Subcutaneous abdominal adipose tissue (tissue), 5 donors: ENCODE results near the gene TRABD2B.

Experiments used
- H3K27ac ChIP-seq: one replicate; pipeline ENCODE4 v1.7.0; 2013; ENCODE audit warnings: low read depth, mild to moderate bottlenecking, inconsistent platforms, low read length, moderate library complexity
- H3K27me3 ChIP-seq, 5 donors: one replicate each; pipeline ENCODE4 v1.7.0; 2013; ENCODE audit warnings: low read length in 5 of 5, inconsistent platforms in 1 of 5; ENCODE audit not compliant: control insufficient read depth in 5 of 5, insufficient read depth in 4 of 5
- H3K36me3 ChIP-seq, 5 donors: one replicate each; pipeline ENCODE4 v1.7.0; 2013; ENCODE audit warnings: low read length in 5 of 5; ENCODE audit not compliant: control insufficient read depth in 5 of 5, insufficient read depth in 5 of 5
- H3K4me1 ChIP-seq, 5 donors: one replicate each; pipeline ENCODE4 v1.7.0; 2013; ENCODE audit warnings: low read length in 5 of 5, mild to moderate bottlenecking in 3 of 5, moderate library complexity in 1 of 5; ENCODE audit not compliant: control insufficient read depth in 5 of 5, insufficient read depth in 5 of 5
- H3K4me3 ChIP-seq, 5 donors: one replicate each; pipeline ENCODE4 v1.7.0; 2013; ENCODE audit warnings: low read length in 5 of 5, low read depth in 1 of 5
- H3K9ac ChIP-seq, 5 donors: one replicate each; pipeline ENCODE4 v1.7.0; 2013; ENCODE audit warnings: low read length in 5 of 5, mild to moderate bottlenecking in 4 of 5, moderate library complexity in 3 of 5
- H3K9me3 ChIP-seq, 5 donors: one replicate each; pipeline ENCODE4 v1.7.0; 2013; ENCODE audit warnings: low read length in 5 of 5; ENCODE audit not compliant: control insufficient read depth in 5 of 5
- donor health status: healthy.
- donor health status: healthy.
- donor health status: healthy.
- donor health status: healthy.
- donor health status: healthy.

Gene TRABD2B

GRCh38 chr1:47759251-47759935 is 237.8 kb downstream of the TRABD2B start:
- H3K9me3 ChIP-seq = no peaks in the 10 kb centered on the region
- H3K4me3 ChIP-seq = no peak overlapping the region
- H3K27ac ChIP-seq = no peak overlapping the region

GRCh38 chr1:47758341-47759250 is 238.6 kb downstream of the TRABD2B start:
- H3K27me3 ChIP-seq = peaks cover 0 to 14% (median 9%) of the 10 kb centered on the region in 5 donors
- H3K9ac ChIP-seq = no peak overlapping the region
- H3K36me3 ChIP-seq = no peaks in the 10 kb centered on the region
- H3K4me1 ChIP-seq = peaks cover 0 to 6% (median 0%) of the 10 kb centered on the region in 5 donors
- no peak overlapping the region for H3K4me3 ChIP-seq
- no peak overlapping the region for H3K27ac ChIP-seq
- no peaks in the 10 kb centered on the region for H3K9me3 ChIP-seq

More at GRCh38 chr1:47759251-47759935, 237.8 kb downstream of the TRABD2B start:
- Histone ChIP-seq H3K9ac (no peak overlapping the region), H3K4me1 (peaks cover 0 to 6% (median 0%) of the 10 kb centered on the region in 5 donors), H3K36me3 (no peaks in the 10 kb centered on the region), H3K27me3 (peaks cover 0 to 14% (median 9%) of the 10 kb centered on the region in 5 donors)

DNA sequence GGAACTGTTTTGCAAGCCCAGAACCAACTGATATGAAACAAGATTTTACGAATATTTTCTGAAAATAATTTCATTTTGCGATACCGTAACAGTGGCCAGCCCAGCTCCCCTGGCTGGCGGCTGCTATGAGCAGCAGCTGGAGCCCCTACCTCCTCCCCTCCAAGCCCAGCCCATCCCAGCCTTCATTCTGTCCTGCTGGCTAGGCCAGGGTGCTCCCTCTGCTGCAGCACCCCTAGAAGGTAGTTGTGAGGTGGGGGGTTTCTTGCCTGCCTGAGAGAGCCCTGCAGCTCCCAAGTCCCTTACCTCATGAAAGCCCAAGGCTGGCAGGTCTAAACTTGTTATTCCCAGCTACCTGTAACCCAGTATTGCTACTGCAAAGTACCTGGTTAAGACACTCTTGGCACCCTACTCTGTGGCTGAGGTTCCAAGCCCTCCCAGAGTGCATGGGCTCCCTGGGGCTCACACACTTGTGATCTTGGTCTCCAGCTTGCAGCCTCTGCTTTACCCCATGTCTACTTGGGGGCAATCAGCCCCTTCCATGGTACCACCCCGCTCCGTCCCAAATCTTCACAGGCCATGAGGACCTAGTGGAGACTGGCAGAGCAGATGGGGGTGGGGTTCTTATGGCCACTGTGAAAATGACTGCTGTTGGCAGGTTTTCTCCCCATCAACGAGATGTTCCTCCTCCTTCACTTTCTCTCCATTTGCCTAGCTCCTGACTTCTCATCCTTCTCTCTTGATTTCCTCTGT is 239.8 kb downstream of the TRABD2B start:
- Histone ChIP-seq H3K27ac (no peak overlapping the region), H3K9me3 (no peaks in the 10 kb centered on the region), H3K4me1 (peaks cover 0 to 8% (median 1%) of the 10 kb centered on the region in 5 donors), H3K9ac (no peak overlapping the region), H3K27me3 (peaks cover 0 to 14% (median 9%) of the 10 kb centered on the region in 5 donors), H3K36me3 (no peaks in the 10 kb centered on the region), H3K4me3 (no peak overlapping the region)

GRCh38 chr1:47756411-47756810 is 240.8 kb downstream of the TRABD2B start:
- Histone ChIP-seq H3K9me3 (no peaks in the 10 kb centered on the region), H3K27me3 (peaks cover 0 to 12% (median 7%) of the 10 kb centered on the region in 5 donors), H3K36me3 (no peaks in the 10 kb centered on the region), H3K9ac (no peak overlapping the region), H3K4me3 (no peak overlapping the region), H3K27ac (no peak overlapping the region), H3K4me1 (peaks cover 0 to 15% (median 9%) of the 10 kb centered on the region in 5 donors)

DNA sequence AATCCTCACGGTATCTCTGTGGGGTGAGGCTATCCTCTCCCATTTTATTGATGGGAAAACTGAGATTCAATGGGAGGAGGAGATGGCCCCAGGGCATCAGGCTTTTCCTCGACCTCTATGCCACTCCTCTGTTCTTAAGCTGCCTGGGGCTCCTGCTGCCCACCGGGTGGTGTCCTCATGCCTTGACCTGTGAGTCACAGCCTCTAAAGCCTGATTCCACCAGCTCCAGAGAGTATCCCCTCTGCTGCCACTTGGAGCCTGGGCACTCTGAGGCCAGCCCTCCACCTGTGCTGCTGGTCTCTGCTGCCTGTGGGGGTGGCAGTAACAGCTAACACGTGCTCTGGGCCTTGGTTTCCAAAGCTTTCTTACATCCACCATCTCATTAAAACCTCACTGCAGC is 241.2 kb downstream of the TRABD2B start:
- Histone ChIP-seq H3K9ac (no peak overlapping the region), H3K27ac (no peak overlapping the region), H3K4me3 (no peak overlapping the region), H3K9me3 (no peaks in the 10 kb centered on the region), H3K36me3 (no peaks in the 10 kb centered on the region), H3K27me3 (peaks cover 0 to 12% (median 7%) of the 10 kb centered on the region in 5 donors), H3K4me1 (peaks cover 0 to 16% (median 13%) of the 10 kb centered on the region in 5 donors)

GRCh38 chr1:47755101-47755990 is 241.8 kb downstream of the TRABD2B start:
- H3K9ac ChIP-seq = no peak overlapping the region
- no peak overlapping the region for H3K4me3 ChIP-seq
- H3K36me3 ChIP-seq = no peaks in the 10 kb centered on the region
- no peak overlapping the region for H3K27ac ChIP-seq
- peaks cover 0 to 18% (median 13%) of the 10 kb centered on the region in 5 donors for H3K4me1 ChIP-seq
- H3K9me3 ChIP-seq = no peaks in the 10 kb centered on the region
- H3K27me3 ChIP-seq = peaks cover 0 to 9% (median 7%) of the 10 kb centered on the region in 5 donors

DNA sequence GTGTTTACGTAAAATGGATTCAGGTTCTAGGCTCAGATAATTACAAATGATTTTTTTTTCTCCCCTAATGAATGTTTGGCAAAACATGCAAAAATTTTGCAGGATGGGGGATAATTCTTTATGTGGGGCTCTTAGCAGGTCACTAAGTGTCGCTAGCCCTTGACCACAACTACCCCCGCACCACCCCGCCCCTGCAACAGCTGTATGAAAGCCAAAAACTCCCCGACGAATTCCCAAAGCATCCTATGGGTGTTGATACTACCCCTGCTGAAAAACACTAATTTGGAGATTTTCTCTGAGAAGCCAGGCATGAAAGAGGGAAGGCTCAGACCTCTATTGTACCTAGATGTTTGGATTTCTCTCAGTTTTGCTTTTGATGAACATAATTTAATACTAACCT is 243.0 kb downstream of the TRABD2B start:
- Histone ChIP-seq H3K36me3 (no peaks in the 10 kb centered on the region), H3K27me3 (peaks cover 0 to 9% (median 7%) of the 10 kb centered on the region in 5 donors), H3K4me1 (peaks cover 0 to 18% (median 13%) of the 10 kb centered on the region in 5 donors), H3K9ac (no peak overlapping the region), H3K9me3 (no peaks in the 10 kb centered on the region), H3K4me3 (no peak overlapping the region), H3K27ac (no peak overlapping the region)

DNA sequence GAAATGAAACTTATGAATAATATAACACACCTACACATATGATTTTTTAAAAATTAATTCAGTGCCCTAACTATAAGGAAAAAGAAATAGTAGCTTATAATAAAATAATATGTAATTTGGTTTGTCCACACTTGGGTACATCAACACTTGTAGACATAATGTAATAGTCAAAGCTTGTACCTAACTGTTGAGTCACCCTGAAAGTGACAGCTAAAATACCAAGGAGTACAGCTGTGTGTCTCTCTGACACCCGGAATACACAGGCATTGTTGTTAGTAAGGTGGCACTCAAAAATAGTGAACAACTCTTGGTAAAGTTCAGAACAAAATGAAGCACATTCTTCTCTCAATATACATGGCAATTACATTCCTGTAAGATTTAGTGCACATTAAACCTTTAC is 243.4 kb downstream of the TRABD2B start:
- Histone ChIP-seq H3K4me1 (peaks cover 0 to 18% (median 13%) of the 10 kb centered on the region in 5 donors), H3K36me3 (no peaks in the 10 kb centered on the region), H3K4me3 (no peak overlapping the region), H3K27me3 (peaks cover 0 to 9% (median 7%) of the 10 kb centered on the region in 5 donors), H3K27ac (no peak overlapping the region), H3K9me3 (no peaks in the 10 kb centered on the region), H3K9ac (no peak overlapping the region)

DNA sequence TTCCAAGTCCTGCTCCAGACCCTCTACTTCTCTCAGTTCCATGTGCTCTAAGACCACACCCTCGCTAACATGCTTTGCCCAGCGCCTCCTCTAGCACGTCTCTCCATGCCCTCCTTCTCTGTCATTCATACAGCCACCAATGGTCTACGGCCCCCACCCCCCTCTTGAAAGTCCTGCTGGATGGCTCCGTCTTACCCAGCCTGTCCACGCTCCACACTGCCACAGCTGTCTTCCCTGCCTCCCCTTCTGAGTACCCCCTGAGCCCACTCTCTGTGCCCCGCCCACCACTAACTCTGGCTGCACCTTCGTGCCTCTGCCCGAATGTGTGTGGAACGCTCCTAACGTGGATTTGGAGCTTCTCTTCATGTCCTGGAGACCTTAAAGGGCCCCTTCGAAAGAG is 244.6 kb downstream of the TRABD2B start:
- Histone ChIP-seq H3K4me1 (peaks cover 0 to 14% (median 9%) of the 10 kb centered on the region in 5 donors), H3K36me3 (no peaks in the 10 kb centered on the region), H3K9ac (no peak overlapping the region), H3K27me3 (peaks cover 0 to 9% (median 5%) of the 10 kb centered on the region in 5 donors), H3K4me3 (no peak overlapping the region), H3K9me3 (no peaks in the 10 kb centered on the region), H3K27ac (no peak overlapping the region)
